ENCODE measurements around the gene SPOPL. TPM values are rescaled to one million over a fixed set of nuclear protein-coding genes. Genes with fewer than 3 reads are reported as not detected.

The SPOPL gene
- polyA plus RNA-seq, 1 of the 3 experiments (the other 2 are of a cell fraction), result 4.5 TPM

- CTCF ChIA-PET, result no interaction called here
- Histone ChIP-seq H3K27ac (ENCODE audit: low read depth in 2 of 2, low read length in 1 of 2) (no peak overlapping the region), H2AFZ (ENCODE audit: low read depth) (no peak overlapping the region), H3K79me2 (ENCODE audit: insufficient read depth) (peaks cover 94% of the 10 kb centered on the region), H4K20me1 (ENCODE audit: insufficient read depth) (peaks cover 16% of the 10 kb centered on the region; the same call in 1 of the 2 replicates), H3K4me3 (ENCODE audit: low read depth in 2 of 2, low read length in 1 of 2) (no peak overlapping the region), H3F3A (replicated peaks; ENCODE audit: insufficient read depth) (no peaks in the 10 kb centered on the region), H3K9me2 (no peaks in the 10 kb centered on the region), H3K27me3 (ENCODE audit: insufficient read depth) (no peaks in the 10 kb centered on the region), H3K9me3 (no peaks in the 10 kb centered on the region; the same call in 1 of the 2 replicates), H3K9ac (no peak overlapping the region), H3K4me2 (no peak overlapping the region), H3K36me3 (replicated peaks in 1 of 2; ENCODE audit: control insufficient read depth in 1 of 2, insufficient read depth in 2 of 2, low read length in 1 of 2) (peaks cover 0 to 2% of the 10 kb centered on the region in 2 experiments), H3K4me1 (ENCODE audit: control insufficient read depth in 1 of 2, insufficient read depth in 2 of 2, low read depth in 1 of 2, low read length in 1 of 2) (peaks cover 4 to 5% of the 10 kb centered on the region in 2 experiments; a peak in 2 of 4 replicates)
- no peak for DNase-seq
- POLR2A ChIA-PET, result no interaction called here
- WGBS (ENCODE audit: low lambda C conversion rate), result 87% methylated on average over 4 of the region's 4 CpGs
- TF ChIP-seq RFX5 (IDR thresholded peaks at IDR 0.05; ENCODE audit: low read length), result no peak
Measured at GRCh38 chr2:138507267-138507666, 5.7 kb downstream of the SPOPL start.

DNA sequence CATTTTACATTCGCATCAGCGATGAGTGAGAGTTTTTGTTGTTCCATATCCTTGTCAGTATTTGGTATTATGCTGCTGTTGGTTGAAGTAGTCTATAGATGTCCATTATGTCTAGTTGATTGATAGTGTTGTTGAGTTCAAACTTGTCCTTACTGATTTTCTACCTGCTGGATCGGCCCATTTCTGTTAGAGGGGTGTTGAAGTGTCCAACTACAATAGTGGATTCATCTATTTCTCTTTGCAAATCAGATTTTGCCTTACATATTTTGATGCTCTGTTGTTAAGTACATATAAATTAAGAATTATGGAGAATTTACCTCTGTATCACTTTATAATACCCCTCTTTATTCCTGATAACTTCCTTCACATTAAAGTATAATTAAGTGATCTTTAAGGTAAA lies 8.7 kb downstream of the SPOPL start:
- Histone ChIP-seq H2AFZ (ENCODE audit: low read depth) (no peak overlapping the region), H4K20me1 (ENCODE audit: insufficient read depth) (0 out of 2 replicates have a peak, but pooled peaks cover 16% of the 10 kb centered on the region), H3K27ac (ENCODE audit: low read depth in 2 of 2, low read length in 1 of 2) (no peak overlapping the region), H3K27me3 (ENCODE audit: insufficient read depth) (no peaks in the 10 kb centered on the region), H3K9me3 (no peaks in the 10 kb centered on the region; the same call in 1 of the 2 replicates), H3K9me2 (no peaks in the 10 kb centered on the region), H3K4me3 (ENCODE audit: low read depth in 2 of 2, low read length in 1 of 2) (no peak overlapping the region), H3K9ac (no peak overlapping the region), H3F3A (replicated peaks; ENCODE audit: insufficient read depth) (no peaks in the 10 kb centered on the region), H3K79me2 (ENCODE audit: insufficient read depth) (peaks cover 90% of the 10 kb centered on the region), H3K36me3 (replicated peaks in 1 of 2; ENCODE audit: control insufficient read depth in 1 of 2, insufficient read depth in 2 of 2, low read length in 1 of 2) (peaks cover 0 to 2% of the 10 kb centered on the region in 2 experiments), H3K4me1 (ENCODE audit: control insufficient read depth in 1 of 2, insufficient read depth in 2 of 2, low read depth in 1 of 2, low read length in 1 of 2) (no peaks in the 10 kb centered on the region; a peak in 1 of 4 replicates), H3K4me2 (no peak overlapping the region)
- 92% methylated on average over 3 of the region's 3 CpGs for WGBS (ENCODE audit: low lambda C conversion rate)
- TF ChIP-seq, protein P1, sequence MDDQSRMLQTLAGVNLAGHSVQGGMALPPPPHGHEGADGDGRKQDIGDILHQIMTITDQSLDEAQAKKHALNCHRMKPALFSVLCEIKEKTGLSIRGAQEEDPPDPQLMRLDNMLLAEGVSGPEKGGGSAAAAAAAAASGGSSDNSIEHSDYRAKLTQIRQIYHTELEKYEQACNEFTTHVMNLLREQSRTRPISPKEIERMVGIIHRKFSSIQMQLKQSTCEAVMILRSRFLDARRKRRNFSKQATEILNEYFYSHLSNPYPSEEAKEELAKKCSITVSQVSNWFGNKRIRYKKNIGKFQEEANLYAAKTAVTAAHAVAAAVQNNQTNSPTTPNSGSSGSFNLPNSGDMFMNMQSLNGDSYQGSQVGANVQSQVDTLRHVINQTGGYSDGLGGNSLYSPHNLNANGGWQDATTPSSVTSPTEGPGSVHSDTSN (IDR thresholded peaks at IDR 0.05), result no peak
- TF ChIP-seq IRF3 (IDR thresholded peaks at IDR 0.05; ENCODE audit: low read depth, low read length) (no peak), MEF2A (IDR thresholded peaks at IDR 0.05; ENCODE audit: borderline replicate concordance, low read depth) (no peak), JUND (IDR thresholded peaks at IDR 0.05) (no peak), EP300 (IDR thresholded peaks at IDR 0.05; ENCODE audit: borderline replicate concordance in 1 of 2, low read depth in 1 of 2, low read length in 1 of 2) (no peak), MXI1 (IDR thresholded peaks at IDR 0.05; ENCODE audit: low read depth, low read length) (no peak), YY1 (IDR thresholded peaks at IDR 0.05; ENCODE audit: low read depth) (no peak), RCOR1 (IDR thresholded peaks at IDR 0.05; ENCODE audit: low read length) (no peak), SIN3A (IDR thresholded peaks at IDR 0.05; ENCODE audit: borderline replicate concordance, low read depth, low read length) (no peak), FOXM1 (IDR thresholded peaks at IDR 0.05; ENCODE audit: low read depth) (no peak), RAD21 (IDR thresholded peaks at IDR 0.05; ENCODE audit: low read length) (no peak), TCF12 (IDR thresholded peaks at IDR 0.05) (no peak), EZH2phosphoT487 (IDR thresholded peaks at IDR 0.05; ENCODE audit: borderline replicate concordance, low read depth) (no peak), FOSL2 (IDR thresholded peaks at IDR 0.05; ENCODE audit: borderline replicate concordance, low read depth) (no peak), USF1 (IDR thresholded peaks at IDR 0.05; ENCODE audit: borderline replicate concordance, low read depth) (no peak), GATA2 (CRISPR knock-in tag; IDR thresholded peaks at IDR 0.05) (no peak), ZBTB33 (IDR thresholded peaks at IDR 0.05; ENCODE audit: borderline replicate concordance, low read depth) (no peak)
- TF ChIP-seq, protein P2, sequence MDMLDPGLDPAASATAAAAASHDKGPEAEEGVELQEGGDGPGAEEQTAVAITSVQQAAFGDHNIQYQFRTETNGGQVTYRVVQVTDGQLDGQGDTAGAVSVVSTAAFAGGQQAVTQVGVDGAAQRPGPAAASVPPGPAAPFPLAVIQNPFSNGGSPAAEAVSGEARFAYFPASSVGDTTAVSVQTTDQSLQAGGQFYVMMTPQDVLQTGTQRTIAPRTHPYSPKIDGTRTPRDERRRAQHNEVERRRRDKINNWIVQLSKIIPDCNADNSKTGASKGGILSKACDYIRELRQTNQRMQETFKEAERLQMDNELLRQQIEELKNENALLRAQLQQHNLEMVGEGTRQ (IDR thresholded peaks at IDR 0.05; ENCODE audit: borderline replicate concordance, low read depth, low read length), result no peak
- TF ChIP-seq, protein P3, sequence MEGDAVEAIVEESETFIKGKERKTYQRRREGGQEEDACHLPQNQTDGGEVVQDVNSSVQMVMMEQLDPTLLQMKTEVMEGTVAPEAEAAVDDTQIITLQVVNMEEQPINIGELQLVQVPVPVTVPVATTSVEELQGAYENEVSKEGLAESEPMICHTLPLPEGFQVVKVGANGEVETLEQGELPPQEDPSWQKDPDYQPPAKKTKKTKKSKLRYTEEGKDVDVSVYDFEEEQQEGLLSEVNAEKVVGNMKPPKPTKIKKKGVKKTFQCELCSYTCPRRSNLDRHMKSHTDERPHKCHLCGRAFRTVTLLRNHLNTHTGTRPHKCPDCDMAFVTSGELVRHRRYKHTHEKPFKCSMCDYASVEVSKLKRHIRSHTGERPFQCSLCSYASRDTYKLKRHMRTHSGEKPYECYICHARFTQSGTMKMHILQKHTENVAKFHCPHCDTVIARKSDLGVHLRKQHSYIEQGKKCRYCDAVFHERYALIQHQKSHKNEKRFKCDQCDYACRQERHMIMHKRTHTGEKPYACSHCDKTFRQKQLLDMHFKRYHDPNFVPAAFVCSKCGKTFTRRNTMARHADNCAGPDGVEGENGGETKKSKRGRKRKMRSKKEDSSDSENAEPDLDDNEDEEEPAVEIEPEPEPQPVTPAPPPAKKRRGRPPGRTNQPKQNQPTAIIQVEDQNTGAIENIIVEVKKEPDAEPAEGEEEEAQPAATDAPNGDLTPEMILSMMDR (IDR thresholded peaks at IDR 0.05), result no peak
- CTCF ChIA-PET, result no interaction called here
- POLR2A ChIA-PET, result no interaction called here
- DNase-seq, result no peak

Measured in SK-N-SH (cell line).